ENCODE results near the gene EFHC1.

The EFHC1 gene

GRCh38 chr6:52423448-52423847 lies 3.3 kb downstream of the EFHC1 start:
- Histone ChIP-seq H3F3A (ENCODE audit: control insufficient read depth, insufficient read depth) (peaks cover 3% of the 10 kb centered on the region), H3K9me3 (ENCODE audit: control insufficient read depth, insufficient read depth, low read length) (no peaks in the 10 kb centered on the region), H3K27ac (ENCODE audit: low read depth, low read length) (no peak overlapping the region), H3K4me1 (ENCODE audit: control insufficient read depth, low read length) (peaks cover 22% of the 10 kb centered on the region), H4K20me1 (ENCODE audit: control insufficient read depth, insufficient read depth, low read depth, low read length) (no peaks in the 10 kb centered on the region), H3K4me3 (ENCODE audit: low read length) (no peak overlapping the region), H3K4me2 (ENCODE audit: low read length) (no peak overlapping the region), H3K79me2 (ENCODE audit: control insufficient read depth, low read length) (peaks cover 4% of the 10 kb centered on the region; the same call in 1 of the 2 replicates), H3K27me3 (ENCODE audit: control insufficient read depth, low read length) (no peaks in the 10 kb centered on the region), H3K9me2 (replicated peaks; ENCODE audit: control insufficient read depth, low read length) (no peaks in the 10 kb centered on the region), H3K36me3 (ENCODE audit: control insufficient read depth, low read length) (0 out of 2 replicates have a peak, but pooled peaks cover 3% of the 10 kb centered on the region)
- TF ChIP-seq EZH2phosphoT487 (IDR thresholded peaks at IDR 0.05; ENCODE audit: borderline replicate concordance, low read length), result no peak
- TF ChIP-seq, protein P1, sequence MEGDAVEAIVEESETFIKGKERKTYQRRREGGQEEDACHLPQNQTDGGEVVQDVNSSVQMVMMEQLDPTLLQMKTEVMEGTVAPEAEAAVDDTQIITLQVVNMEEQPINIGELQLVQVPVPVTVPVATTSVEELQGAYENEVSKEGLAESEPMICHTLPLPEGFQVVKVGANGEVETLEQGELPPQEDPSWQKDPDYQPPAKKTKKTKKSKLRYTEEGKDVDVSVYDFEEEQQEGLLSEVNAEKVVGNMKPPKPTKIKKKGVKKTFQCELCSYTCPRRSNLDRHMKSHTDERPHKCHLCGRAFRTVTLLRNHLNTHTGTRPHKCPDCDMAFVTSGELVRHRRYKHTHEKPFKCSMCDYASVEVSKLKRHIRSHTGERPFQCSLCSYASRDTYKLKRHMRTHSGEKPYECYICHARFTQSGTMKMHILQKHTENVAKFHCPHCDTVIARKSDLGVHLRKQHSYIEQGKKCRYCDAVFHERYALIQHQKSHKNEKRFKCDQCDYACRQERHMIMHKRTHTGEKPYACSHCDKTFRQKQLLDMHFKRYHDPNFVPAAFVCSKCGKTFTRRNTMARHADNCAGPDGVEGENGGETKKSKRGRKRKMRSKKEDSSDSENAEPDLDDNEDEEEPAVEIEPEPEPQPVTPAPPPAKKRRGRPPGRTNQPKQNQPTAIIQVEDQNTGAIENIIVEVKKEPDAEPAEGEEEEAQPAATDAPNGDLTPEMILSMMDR (IDR thresholded peaks at IDR 0.05; ENCODE audit: low read depth, low read length, poor library complexity, severe bottlenecking), result no peak

- H3K36me3 ChIP-seq (ENCODE audit: control insufficient read depth, low read length), result 0 out of 2 replicates have a peak, but pooled peaks cover 3% of the 10 kb centered on the region
- no peak overlapping the region for H3K27ac ChIP-seq (ENCODE audit: low read depth, low read length)
- H3K27me3 ChIP-seq (ENCODE audit: control insufficient read depth, low read length), result no peaks in the 10 kb centered on the region
- H3F3A ChIP-seq (ENCODE audit: control insufficient read depth, insufficient read depth), result no peaks in the 10 kb centered on the region
- no peak overlapping the region for H3K4me3 ChIP-seq (ENCODE audit: low read length)
- H4K20me1 ChIP-seq (ENCODE audit: control insufficient read depth, insufficient read depth, low read depth, low read length), result no peaks in the 10 kb centered on the region
- peaks cover 4% of the 10 kb centered on the region; the same call in 1 of the 2 replicates for H3K79me2 ChIP-seq (ENCODE audit: control insufficient read depth, low read length)
- no peaks in the 10 kb centered on the region for H3K9me3 ChIP-seq (ENCODE audit: control insufficient read depth, insufficient read depth, low read length)
- H3K4me1 ChIP-seq (ENCODE audit: control insufficient read depth, low read length), result peaks cover 16% of the 10 kb centered on the region
- no peak for TF ChIP-seq EZH2phosphoT487 (IDR thresholded peaks at IDR 0.05; ENCODE audit: borderline replicate concordance, low read length)
- TF ChIP-seq, protein P1 (IDR thresholded peaks at IDR 0.05; ENCODE audit: low read depth, low read length, poor library complexity, severe bottlenecking), result no peak
- H3K9me2 ChIP-seq (replicated peaks; ENCODE audit: control insufficient read depth, low read length), result no peaks in the 10 kb centered on the region
- H3K4me2 ChIP-seq (ENCODE audit: low read length), result no peak overlapping the region
These were observed 3.8 kb downstream of the EFHC1 start for GRCh38 chr6:52423971-52424381.

GRCh38 chr6:52424513-52424912 lies 4.4 kb downstream of the EFHC1 start:
- 0 out of 2 replicates have a peak, but pooled peaks cover 3% of the 10 kb centered on the region for H3K36me3 ChIP-seq (ENCODE audit: control insufficient read depth, low read length)
- H3F3A ChIP-seq (ENCODE audit: control insufficient read depth, insufficient read depth), result no peaks in the 10 kb centered on the region
- peaks cover 11% of the 10 kb centered on the region for H3K4me1 ChIP-seq (ENCODE audit: control insufficient read depth, low read length)
- no peaks in the 10 kb centered on the region for H4K20me1 ChIP-seq (ENCODE audit: control insufficient read depth, insufficient read depth, low read depth, low read length)
- no peaks in the 10 kb centered on the region for H3K27me3 ChIP-seq (ENCODE audit: control insufficient read depth, low read length)
- peaks cover 4% of the 10 kb centered on the region; the same call in 1 of the 2 replicates for H3K79me2 ChIP-seq (ENCODE audit: control insufficient read depth, low read length)
- TF ChIP-seq EZH2phosphoT487 (IDR thresholded peaks at IDR 0.05; ENCODE audit: borderline replicate concordance, low read length), result no peak
- TF ChIP-seq, protein P1 (IDR thresholded peaks at IDR 0.05; ENCODE audit: low read depth, low read length, poor library complexity, severe bottlenecking), result no peak
- no peaks in the 10 kb centered on the region for H3K9me2 ChIP-seq (replicated peaks; ENCODE audit: control insufficient read depth, low read length)
- no peak overlapping the region for H3K27ac ChIP-seq (ENCODE audit: low read depth, low read length)
- no peaks in the 10 kb centered on the region for H3K9me3 ChIP-seq (ENCODE audit: control insufficient read depth, insufficient read depth, low read length)
- no peak overlapping the region for H3K4me3 ChIP-seq (ENCODE audit: low read length)
- H3K4me2 ChIP-seq (ENCODE audit: low read length), result no peak overlapping the region

Measured in DOHH2 (cell line).